ENCODE results near the gene B3GALT5. TPM values are rescaled to one million over a fixed set of nuclear protein-coding genes. Genes with fewer than 3 reads are reported as not detected.
A peak's percentile ranks its signal among the peaks of the same experiment; 100 is the strongest.

B3GALT5 gene
- total RNA-seq, 2 donors from 2014 or later, result 2.5 to 6.1 TPM

DNA sequence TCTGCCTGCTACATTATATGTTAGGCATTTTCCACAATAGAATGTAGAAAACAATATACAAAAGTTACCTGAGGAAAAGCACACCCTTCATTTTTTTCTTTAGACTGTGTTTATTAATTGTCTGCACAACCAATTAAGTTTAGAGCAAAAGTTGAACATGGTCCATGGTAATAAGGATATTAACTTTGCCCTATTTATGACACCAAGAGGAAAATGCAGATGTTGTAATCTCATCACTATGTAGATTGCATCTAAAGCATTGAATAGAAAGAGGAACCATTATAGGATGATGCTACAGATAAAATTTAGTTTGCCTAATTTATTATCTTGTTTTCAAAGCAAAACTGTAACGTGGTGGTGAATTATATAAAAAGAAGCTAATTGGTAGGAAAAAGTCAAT lies 72.5 kb downstream of the B3GALT5 start:
- Mint-ChIP-seq H3K9me3 (peaks cover 10% of the 10 kb centered on the region), H3K27ac (no peak overlapping the region), H3K4me1 (peaks cover 5% of the 10 kb centered on the region), H3K36me3 (ENCODE audit: low read depth) (no peaks in the 10 kb centered on the region), H3K4me3 (no peak overlapping the region), H3K27me3 (ENCODE audit: insufficient read depth) (no peaks in the 10 kb centered on the region)
- DNase-seq, result no peak
- Histone ChIP-seq H3K36me3 (ENCODE audit: control insufficient read depth, insufficient read depth, low read length) (no peaks in the 10 kb centered on the region), H3K9me3 (ENCODE audit: control insufficient read depth, low read length) (peaks cover 8% of the 10 kb centered on the region), H3K27me3 (ENCODE audit: control insufficient read depth, insufficient read depth, low read length, poor library complexity, severe bottlenecking) (no peaks in the 10 kb centered on the region), H3K27ac (ENCODE audit: low read depth, low read length) (no peak overlapping the region), H3K4me1 (ENCODE audit: control insufficient read depth, insufficient read depth, low read length) (no peaks in the 10 kb centered on the region), H3K4me3 (ENCODE audit: low read length) (no peak overlapping the region), H3K9ac (ENCODE audit: extremely low read depth, low read length, poor library complexity, severe bottlenecking) (no peak overlapping the region)
- TF ChIP-seq, protein P1, sequence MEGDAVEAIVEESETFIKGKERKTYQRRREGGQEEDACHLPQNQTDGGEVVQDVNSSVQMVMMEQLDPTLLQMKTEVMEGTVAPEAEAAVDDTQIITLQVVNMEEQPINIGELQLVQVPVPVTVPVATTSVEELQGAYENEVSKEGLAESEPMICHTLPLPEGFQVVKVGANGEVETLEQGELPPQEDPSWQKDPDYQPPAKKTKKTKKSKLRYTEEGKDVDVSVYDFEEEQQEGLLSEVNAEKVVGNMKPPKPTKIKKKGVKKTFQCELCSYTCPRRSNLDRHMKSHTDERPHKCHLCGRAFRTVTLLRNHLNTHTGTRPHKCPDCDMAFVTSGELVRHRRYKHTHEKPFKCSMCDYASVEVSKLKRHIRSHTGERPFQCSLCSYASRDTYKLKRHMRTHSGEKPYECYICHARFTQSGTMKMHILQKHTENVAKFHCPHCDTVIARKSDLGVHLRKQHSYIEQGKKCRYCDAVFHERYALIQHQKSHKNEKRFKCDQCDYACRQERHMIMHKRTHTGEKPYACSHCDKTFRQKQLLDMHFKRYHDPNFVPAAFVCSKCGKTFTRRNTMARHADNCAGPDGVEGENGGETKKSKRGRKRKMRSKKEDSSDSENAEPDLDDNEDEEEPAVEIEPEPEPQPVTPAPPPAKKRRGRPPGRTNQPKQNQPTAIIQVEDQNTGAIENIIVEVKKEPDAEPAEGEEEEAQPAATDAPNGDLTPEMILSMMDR (conservative IDR thresholded peaks at IDR 0.05), result no peak
- WGBS, 2 experiments (ENCODE audit: insufficient coverage in 1 of 2, insufficient read length in 1 of 2), result no CpG with 5 or more reads among the region's 1 CpG

DNA sequence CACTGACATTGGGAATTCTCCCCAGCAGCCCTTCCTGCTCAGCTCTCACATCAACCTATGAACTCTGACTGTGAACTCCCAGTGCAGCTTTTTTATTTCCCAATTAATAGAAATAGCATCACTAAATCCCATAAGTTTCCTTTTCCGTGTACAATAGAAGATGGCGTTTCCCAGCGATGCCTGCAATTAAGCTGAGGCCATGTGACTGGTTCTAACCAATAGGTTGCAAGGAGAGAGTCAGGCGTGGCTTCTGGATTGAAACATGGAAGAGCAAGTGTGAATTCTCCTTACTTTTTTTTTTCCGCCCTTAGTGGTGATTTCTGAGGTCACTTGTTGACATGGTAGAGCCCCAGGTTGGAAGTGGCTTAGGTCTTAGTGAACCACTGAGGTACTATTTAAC lies 73.3 kb downstream of the B3GALT5 start:
- Histone ChIP-seq H3K27me3 (ENCODE audit: control insufficient read depth, insufficient read depth, low read length, poor library complexity, severe bottlenecking) (no peaks in the 10 kb centered on the region), H3K27ac (ENCODE audit: low read depth, low read length) (no peak overlapping the region), H3K9me3 (ENCODE audit: control insufficient read depth, low read length) (peaks cover 8% of the 10 kb centered on the region), H3K36me3 (ENCODE audit: control insufficient read depth, insufficient read depth, low read length) (no peaks in the 10 kb centered on the region), H3K4me1 (ENCODE audit: control insufficient read depth, insufficient read depth, low read length) (no peaks in the 10 kb centered on the region), H3K4me3 (ENCODE audit: low read length) (no peak overlapping the region), H3K9ac (ENCODE audit: extremely low read depth, low read length, poor library complexity, severe bottlenecking) (no peak overlapping the region)
- H3K4me3 Mint-ChIP-seq, result no peak overlapping the region
- WGBS, 2 experiments (ENCODE audit: insufficient coverage in 1 of 2, insufficient read length in 1 of 2), result 92 to 100% methylated on average over 5 of the region's 5 CpGs
- H3K36me3 Mint-ChIP-seq (ENCODE audit: low read depth), result no peaks in the 10 kb centered on the region
- TF ChIP-seq, protein P1 (conservative IDR thresholded peaks at IDR 0.05), result no peak
- DNase-seq, result peak; percentile 6
- H3K4me1 Mint-ChIP-seq, result peaks cover 5% of the 10 kb centered on the region
- H3K9me3 Mint-ChIP-seq, result peaks cover 10% of the 10 kb centered on the region
- H3K27ac Mint-ChIP-seq, result no peak overlapping the region
- H3K27me3 Mint-ChIP-seq (ENCODE audit: insufficient read depth), result no peaks in the 10 kb centered on the region

DNA sequence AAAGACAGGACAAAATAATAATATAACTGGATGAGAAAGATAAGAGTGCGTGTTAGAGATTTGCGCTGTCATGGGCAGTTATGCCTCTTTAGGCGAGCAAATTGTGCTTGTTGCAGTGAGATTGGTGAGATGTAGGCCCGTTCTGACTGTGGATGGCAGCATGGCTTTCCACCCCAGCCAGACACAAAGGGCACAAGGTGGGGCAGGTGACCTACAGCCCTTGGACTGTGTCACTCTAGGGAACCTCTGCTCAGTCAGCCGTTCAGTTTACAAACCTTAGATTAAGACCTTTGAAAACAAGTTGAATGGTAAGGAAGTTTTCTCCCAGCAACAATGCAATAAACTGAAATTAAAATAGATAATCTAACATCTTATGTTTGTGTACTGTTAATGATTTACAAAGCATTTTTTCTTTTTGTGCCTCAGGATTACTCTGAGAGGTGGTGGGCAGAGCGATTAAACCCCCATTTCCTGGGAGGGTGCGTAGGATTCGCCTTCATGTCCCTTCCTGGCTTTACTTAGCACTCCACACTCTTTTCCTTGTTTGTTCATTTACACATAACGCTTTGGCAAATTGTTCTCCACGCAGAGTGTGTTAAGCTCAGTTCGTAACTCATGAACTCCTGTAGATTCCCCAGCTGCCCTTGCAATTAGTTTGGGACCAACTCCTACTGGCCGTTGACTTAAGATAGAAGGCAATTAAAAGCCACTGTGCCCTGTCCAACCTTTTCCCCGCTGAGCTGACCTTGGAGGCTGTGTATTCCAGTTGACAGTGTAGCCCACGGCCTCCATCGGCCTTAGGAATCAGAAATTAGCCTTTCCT lies 74.1 kb downstream of the B3GALT5 start:
- H3K4me1 Mint-ChIP-seq, result peaks cover 5% of the 10 kb centered on the region
- H3K4me3 Mint-ChIP-seq, result no peak overlapping the region
- Histone ChIP-seq H3K9me3 (ENCODE audit: control insufficient read depth, low read length) (peaks cover 8% of the 10 kb centered on the region), H3K36me3 (ENCODE audit: control insufficient read depth, insufficient read depth, low read length) (no peaks in the 10 kb centered on the region), H3K4me3 (ENCODE audit: low read length) (no peak overlapping the region), H3K27me3 (ENCODE audit: control insufficient read depth, insufficient read depth, low read length, poor library complexity, severe bottlenecking) (no peaks in the 10 kb centered on the region), H3K4me1 (ENCODE audit: control insufficient read depth, insufficient read depth, low read length) (no peaks in the 10 kb centered on the region), H3K9ac (ENCODE audit: extremely low read depth, low read length, poor library complexity, severe bottlenecking) (no peak overlapping the region), H3K27ac (ENCODE audit: low read depth, low read length) (no peak overlapping the region)
- TF ChIP-seq, protein P1 (conservative IDR thresholded peaks at IDR 0.05), result no peak
- H3K27ac Mint-ChIP-seq, result no peak overlapping the region
- H3K9me3 Mint-ChIP-seq, result peaks cover 10% of the 10 kb centered on the region
- no peaks in the 10 kb centered on the region for H3K36me3 Mint-ChIP-seq (ENCODE audit: low read depth)
- no peaks in the 10 kb centered on the region for H3K27me3 Mint-ChIP-seq (ENCODE audit: insufficient read depth)
- DNase-seq, result peak; percentile 31
- 90 to 91% methylated on average over 7 to 15 of the region's 15 CpGs for WGBS, 2 experiments (ENCODE audit: insufficient coverage in 1 of 2, insufficient read length in 1 of 2)

Data from endodermal cell (in vitro differentiated cells).